Activated naive CD8-positive, alpha-beta T cell (primary cell): ENCODE data around the gene GSTO2.
A peak's percentile ranks its signal among the peaks of the same experiment; 100 is the strongest.

Source experiments
- H3K27ac Mint-ChIP-seq: one replicate; pipeline ENCODE4 v1.8.0; 2021; ENCODE audit warnings: mixed read lengths
- H3K27me3 Mint-ChIP-seq: one replicate; pipeline ENCODE4 v1.8.0; 2021; ENCODE audit warnings: mixed read lengths
- H3K36me3 Mint-ChIP-seq: one replicate; pipeline ENCODE4 v1.8.0; 2021; ENCODE audit warnings: mixed read lengths
- H3K4me1 Mint-ChIP-seq: one replicate; pipeline ENCODE4 v1.8.0; 2021; ENCODE audit warnings: low read depth, mixed read lengths
- H3K4me3 Mint-ChIP-seq: one replicate; pipeline ENCODE4 v1.8.0; 2021; ENCODE audit warnings: mild to moderate bottlenecking, mixed read lengths
- H3K9me3 Mint-ChIP-seq: one replicate; pipeline ENCODE4 v1.8.0; 2021; ENCODE audit warnings: low read depth, mixed read lengths

GSTO2 gene

DNA sequence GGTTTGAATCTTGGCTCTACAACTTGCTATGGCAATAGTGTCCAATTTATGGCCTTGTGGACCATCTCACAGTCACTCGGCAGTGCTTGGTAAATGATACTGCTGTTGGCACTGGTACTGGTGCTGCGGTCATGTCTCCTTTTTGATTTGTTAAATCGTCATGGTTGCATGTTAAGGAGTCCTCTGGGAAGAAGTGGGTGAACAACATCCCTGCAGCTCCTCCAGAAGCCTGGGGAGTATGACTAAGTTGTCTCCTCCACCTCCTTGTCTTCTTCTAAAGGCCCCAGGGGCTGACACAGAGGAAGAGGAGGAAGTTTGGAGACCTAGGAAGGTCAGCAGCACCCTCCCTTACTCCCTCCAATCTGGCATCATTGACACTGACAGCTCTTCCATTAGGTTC is 60.8 kb downstream of the GSTO2 start:
- Mint-ChIP-seq H3K9me3 (no peaks in the 10 kb centered on the region), H3K27me3 (no peaks in the 10 kb centered on the region), H3K4me3 (peak overlapping the region; percentile 83), H3K4me1 (peaks cover 99% of the 10 kb centered on the region), H3K36me3 (peaks cover 2% of the 10 kb centered on the region), H3K27ac (peak overlapping the region; percentile 88)

DNA sequence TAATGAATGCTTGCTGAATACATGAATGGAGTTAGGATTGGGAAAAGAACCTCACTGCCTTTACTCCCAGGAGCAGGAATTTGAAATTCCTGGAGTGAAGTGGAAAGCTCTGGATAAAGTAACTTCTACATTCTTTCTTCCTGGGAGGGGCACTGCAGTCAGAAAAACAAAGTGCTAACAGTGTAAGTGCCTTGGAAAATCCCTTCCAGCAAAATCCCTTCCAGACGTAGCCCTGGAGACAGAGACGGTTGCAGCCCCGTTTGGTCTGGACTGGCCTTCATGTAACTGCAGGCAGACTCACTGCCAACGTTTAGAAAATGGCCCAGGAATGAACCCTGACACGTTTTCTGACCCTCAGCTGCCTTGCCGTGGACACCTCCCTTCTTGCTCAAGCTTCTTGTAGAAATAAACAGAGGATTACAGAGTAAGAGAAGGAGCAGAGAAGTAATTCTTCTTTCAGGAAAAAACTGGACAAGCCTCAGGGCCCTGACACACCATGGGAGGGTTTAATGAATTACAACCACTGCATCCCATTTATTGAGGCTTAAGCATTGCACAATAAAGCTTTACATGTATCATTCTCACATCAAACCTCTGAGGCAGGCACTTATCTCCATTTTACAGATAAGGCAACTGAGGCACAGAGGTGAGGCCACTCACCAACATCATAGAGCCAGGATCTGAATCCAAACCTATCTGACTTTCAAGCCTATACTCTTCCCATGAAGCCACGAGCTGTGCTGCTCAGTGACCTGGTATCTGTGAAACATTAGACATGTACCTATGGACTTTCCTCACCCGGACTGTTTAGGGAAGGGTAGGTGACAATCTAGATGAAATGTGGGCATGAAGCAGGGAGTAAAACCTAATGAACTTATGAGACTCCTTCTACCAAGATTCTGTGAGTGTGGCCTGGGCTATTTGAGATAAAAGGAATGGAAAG is 61.5 kb downstream of the GSTO2 start:
- peaks cover 99% of the 10 kb centered on the region for H3K4me1 Mint-ChIP-seq

DNA sequence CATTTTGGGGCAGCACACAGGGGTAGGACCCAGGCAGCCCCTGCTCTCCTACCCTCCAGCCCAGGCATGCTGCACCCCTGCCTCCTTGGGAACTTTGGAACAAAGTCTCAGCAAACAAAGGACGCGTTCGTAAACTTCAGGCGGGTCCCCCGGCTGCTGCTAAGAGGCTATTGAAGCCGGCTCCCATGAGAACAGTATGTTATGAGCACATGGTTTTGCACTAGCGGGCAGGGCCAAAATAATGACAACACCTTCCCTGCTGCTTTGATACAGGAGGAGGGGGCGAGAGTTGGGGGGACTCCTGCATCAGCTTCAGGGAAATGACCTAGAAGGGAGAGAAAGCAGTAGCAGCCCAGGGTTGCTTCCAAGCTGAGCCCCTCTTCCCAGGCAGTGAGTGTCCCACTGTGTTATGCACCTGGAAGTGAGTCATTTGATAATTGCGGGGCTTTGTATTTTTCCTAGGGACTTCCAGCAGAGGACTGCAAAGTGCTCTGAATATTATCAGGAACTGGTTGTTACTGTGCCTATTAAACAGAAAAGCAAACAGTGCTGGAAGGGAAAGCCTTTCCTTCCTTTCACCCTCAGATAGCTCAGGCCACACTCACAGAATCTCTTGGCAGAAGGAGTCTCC is 62.3 kb downstream of the GSTO2 start:
- Mint-ChIP-seq H3K4me1 (peaks cover 99% of the 10 kb centered on the region), H3K27ac (peak overlapping the region; percentile 84), H3K4me3 (no peak overlapping the region), H3K36me3 (peaks cover 3% of the 10 kb centered on the region), H3K9me3 (no peaks in the 10 kb centered on the region), H3K27me3 (no peaks in the 10 kb centered on the region)

More for the DNA sequence above, 61.5 kb downstream of the GSTO2 start:
- no peaks in the 10 kb centered on the region for H3K27me3 Mint-ChIP-seq
- H3K9me3 Mint-ChIP-seq: no peaks in the 10 kb centered on the region
- peaks cover under 1% of the 10 kb centered on the region for H3K36me3 Mint-ChIP-seq
- H3K4me3 Mint-ChIP-seq: peak overlapping the region; percentile 83
- peak overlapping the region; percentile 88 for H3K27ac Mint-ChIP-seq

DNA sequence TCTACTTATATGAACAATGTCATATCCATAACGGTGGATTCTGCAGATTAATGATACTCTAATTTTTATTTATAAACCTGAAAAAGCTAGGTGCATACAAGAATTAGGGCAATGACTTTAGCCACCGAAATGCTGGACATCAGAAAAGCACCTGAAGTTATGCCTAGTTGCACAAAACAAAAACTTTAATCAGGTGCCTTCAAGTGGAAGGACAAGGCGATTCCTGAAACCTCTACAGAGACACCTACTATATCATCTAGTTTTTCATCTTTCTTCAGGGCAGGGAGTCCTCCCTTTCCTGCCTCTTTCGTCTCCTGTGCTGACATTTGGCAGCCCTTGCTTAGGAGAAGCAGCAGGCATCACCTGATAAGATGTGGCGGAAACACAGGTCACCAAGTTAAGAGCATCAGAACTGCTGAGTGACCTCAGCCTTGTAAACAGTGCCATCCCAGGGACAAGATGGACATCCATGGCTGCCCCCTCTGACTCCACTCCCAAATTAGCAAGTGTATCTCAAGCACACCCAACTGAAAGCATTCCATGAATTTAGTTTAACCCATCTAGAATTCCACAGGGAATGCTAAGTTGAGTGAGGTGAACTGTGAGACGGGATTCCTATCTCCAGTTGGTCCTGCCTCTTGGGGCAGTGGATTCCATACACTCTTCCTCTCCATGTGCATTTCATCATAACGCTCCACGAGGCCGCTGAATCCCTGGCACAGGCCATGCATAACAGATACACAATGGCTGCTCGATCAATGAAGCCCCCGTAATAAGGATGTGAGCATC is 63.5 kb downstream of the GSTO2 start:
- Mint-ChIP-seq H3K9me3 (no peaks in the 10 kb centered on the region), H3K4me1 (peaks cover 95% of the 10 kb centered on the region), H3K27ac (peak overlapping the region; percentile 72), H3K4me3 (peak overlapping the region; percentile 68), H3K27me3 (no peaks in the 10 kb centered on the region), H3K36me3 (peaks cover 3% of the 10 kb centered on the region)

DNA sequence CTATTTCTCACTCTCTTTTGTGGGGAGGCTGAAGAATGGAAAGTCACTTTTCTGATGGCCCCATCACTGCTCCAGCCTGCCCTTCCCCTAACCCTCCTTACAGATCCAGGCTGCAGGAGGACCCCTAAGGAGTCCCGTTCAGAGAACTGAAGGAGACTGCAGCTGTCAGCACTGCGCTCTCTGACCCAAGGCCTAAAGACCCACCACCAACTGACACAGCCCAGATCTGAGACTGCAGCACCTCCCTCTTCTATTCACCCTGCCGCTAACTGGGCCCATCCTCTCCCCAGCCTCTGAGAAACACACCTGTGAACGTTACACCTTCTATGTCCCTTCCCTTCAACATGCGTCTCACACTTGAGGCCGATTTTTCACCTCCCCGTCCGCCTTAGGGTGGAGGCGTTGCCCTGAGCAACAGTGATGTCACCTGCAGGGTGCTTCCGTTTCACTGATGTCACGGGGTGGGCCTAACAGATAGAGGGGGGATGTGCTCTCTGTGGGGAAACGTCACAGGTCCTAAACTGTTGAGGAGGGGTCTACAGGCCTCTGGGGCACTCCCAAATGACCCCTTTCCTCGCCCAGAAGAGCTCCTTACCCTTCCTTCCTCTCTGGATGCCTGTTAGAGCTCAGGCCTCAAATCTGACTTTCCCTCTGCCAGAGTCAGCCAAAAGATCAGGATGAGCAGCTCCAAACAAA is 64.2 kb downstream of the GSTO2 start:
- peaks cover 88% of the 10 kb centered on the region for H3K4me1 Mint-ChIP-seq
- no peaks in the 10 kb centered on the region for H3K9me3 Mint-ChIP-seq
- peak overlapping the region; percentile 72 for H3K27ac Mint-ChIP-seq
- peaks cover 3% of the 10 kb centered on the region for H3K36me3 Mint-ChIP-seq
- H3K4me3 Mint-ChIP-seq: peak overlapping the region; percentile 68
- H3K27me3 Mint-ChIP-seq: no peaks in the 10 kb centered on the region

DNA sequence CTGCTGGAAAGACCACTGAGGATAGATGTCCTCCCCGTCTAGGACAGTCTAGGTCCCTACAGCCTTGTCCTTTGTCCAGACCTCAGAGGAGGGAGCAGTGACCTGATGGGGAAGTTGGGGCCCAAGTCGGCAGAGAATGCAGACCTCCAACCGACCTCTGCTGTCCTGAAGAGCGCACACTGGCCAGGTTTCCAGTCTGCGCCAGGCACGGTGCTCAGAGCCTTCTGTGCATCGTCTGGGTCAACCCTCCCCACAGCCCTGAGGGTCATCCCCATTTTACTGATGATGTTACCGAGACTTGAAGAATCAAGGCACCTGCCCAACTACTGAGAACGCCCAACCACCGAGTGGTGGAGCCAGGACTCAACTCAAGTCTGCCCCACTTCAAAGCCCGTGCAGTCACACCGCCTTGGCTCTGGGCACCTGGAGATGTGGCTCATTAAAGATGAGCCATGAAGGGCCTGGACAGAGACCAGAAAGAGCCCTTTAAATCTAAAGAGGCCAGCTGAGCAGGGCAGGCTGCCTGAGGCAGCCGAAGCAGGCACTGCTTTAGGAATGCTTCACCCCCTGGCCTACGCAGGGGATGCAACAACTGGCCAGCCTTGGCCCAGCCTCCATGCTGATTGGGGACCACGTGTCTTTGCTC is 64.9 kb downstream of the GSTO2 start:
- no peaks in the 10 kb centered on the region for H3K9me3 Mint-ChIP-seq
- peaks cover 3% of the 10 kb centered on the region for H3K36me3 Mint-ChIP-seq
- H3K27ac Mint-ChIP-seq: peak overlapping the region; percentile 72
- H3K4me1 Mint-ChIP-seq: peaks cover 83% of the 10 kb centered on the region
- no peaks in the 10 kb centered on the region for H3K27me3 Mint-ChIP-seq
- peak overlapping the region; percentile 68 for H3K4me3 Mint-ChIP-seq

DNA sequence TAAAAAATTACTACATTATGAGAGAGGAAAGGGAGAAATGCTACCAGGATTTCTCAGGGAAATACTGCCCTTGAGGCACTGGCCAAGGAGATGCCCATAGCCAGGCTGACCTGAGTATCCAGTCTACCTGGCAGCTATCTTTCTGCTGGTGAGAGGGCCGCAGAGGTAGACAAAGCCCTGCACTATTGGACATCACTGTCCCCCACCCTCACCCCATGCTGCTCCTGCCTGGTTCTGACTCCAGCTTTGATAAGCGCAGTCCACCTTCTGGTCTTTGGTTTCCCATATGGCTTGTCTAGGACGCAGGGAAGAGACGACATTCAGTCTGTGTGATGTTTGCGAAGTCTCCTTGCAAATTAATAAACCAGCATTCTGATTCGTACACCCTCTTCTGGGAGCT is 65.6 kb downstream of the GSTO2 start:
- H3K4me1 Mint-ChIP-seq: peaks cover 83% of the 10 kb centered on the region
- peak overlapping the region; percentile 38 for H3K4me3 Mint-ChIP-seq
- peaks cover 3% of the 10 kb centered on the region for H3K36me3 Mint-ChIP-seq
- no peaks in the 10 kb centered on the region for H3K27me3 Mint-ChIP-seq
- H3K9me3 Mint-ChIP-seq: no peaks in the 10 kb centered on the region
- H3K27ac Mint-ChIP-seq: peak overlapping the region; percentile 72

DNA sequence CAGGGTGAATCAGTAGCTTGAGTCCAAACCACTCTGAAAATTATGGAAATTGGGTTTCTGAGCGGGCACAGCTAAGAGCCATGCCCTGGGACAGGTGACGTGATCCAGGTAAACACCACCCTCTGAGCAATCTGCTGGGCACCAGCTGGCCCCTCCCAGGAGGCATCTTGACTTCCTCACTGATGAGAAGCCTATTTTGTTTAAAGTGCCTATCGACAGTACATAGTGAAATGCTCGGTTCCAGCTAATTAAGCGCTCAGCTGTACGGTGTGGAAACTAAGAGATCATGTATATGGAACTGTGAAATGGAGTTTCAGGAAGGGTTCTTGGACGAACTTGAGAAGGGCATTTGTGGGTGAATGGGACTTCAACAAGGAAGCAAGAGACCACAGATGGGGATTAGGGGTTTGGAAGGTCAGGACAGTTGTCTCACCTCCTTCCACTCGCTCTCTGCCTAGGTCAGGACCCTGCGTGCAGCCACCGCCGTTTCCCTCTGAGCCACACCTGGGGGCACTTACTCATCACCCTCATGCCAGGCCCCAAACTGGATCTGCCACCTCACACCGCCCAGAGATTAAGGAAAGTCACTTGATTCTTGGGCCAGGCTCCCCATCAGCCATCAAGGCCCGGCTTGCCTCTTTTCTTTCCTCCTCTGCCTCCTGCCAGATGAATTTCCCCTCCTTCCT is 66.1 kb downstream of the GSTO2 start:
- Mint-ChIP-seq H3K4me3 (peak overlapping the region; percentile 96), H3K36me3 (peaks cover 3% of the 10 kb centered on the region), H3K27ac (peak overlapping the region; percentile 72), H3K9me3 (no peaks in the 10 kb centered on the region), H3K27me3 (no peaks in the 10 kb centered on the region), H3K4me1 (peaks cover 81% of the 10 kb centered on the region)

DNA sequence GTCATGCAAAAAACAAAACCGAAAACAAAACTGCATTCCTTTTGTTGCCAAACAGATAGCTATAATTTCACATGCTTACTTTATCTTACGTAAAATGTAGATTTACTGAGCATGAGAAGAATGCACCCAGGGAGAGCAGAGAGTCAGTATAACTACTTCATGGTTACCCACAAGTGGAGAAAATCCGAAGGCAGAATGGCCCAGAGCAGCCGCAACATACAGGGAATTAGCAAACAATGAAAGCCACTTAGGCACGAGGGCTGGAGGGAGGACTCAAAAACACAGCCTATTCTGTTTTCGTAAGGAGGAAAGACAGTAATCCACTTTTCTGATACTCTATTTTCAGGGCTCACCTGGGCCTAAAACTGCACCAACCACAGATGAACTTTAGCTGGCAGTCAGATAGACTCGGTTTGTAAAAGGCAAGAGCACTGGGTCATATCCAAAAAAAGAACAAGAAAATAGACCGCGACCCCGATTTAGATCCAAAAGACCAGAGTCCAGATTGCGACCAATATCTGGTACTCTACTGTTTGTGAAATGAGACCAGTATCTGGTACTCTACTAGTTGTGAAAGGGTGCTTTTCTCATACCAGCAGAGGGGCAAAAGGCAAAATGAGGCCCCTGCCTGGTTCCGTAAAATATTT is 68.0 kb downstream of the GSTO2 start:
- Mint-ChIP-seq H3K27ac (peak overlapping the region; percentile 91), H3K4me1 (peaks cover 66% of the 10 kb centered on the region), H3K9me3 (no peaks in the 10 kb centered on the region), H3K36me3 (peaks cover 3% of the 10 kb centered on the region), H3K4me3 (peak overlapping the region; percentile 96), H3K27me3 (no peaks in the 10 kb centered on the region)

DNA sequence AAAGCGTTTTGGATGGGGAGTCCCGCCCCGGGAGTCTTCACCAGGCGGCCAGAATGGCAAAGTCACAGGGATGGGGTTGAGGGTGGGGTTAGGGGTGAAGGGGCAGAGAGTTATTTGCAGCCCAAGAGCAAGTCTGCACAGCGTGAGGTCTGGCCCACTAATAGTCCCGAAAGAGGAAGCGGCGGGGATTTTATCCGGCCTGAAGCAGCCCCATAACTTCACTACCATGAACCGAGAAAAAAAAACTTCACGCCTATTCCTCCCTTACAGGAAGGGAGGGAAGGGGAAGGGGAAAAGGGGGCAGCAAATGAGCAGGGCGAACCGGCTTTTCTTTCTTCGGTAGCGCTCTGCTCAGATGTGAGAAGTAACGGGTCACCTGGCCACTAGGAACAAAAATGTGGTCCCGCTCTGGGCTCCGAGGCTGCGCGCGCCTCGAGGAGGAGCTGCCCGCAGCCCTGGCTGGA is 68.6 kb downstream of the GSTO2 start:
- peaks cover 3% of the 10 kb centered on the region for H3K36me3 Mint-ChIP-seq
- H3K4me3 Mint-ChIP-seq: peak overlapping the region; percentile 96
- no peaks in the 10 kb centered on the region for H3K9me3 Mint-ChIP-seq
- H3K4me1 Mint-ChIP-seq: peaks cover 61% of the 10 kb centered on the region
- H3K27me3 Mint-ChIP-seq: no peaks in the 10 kb centered on the region
- H3K27ac Mint-ChIP-seq: peak overlapping the region; percentile 91

DNA sequence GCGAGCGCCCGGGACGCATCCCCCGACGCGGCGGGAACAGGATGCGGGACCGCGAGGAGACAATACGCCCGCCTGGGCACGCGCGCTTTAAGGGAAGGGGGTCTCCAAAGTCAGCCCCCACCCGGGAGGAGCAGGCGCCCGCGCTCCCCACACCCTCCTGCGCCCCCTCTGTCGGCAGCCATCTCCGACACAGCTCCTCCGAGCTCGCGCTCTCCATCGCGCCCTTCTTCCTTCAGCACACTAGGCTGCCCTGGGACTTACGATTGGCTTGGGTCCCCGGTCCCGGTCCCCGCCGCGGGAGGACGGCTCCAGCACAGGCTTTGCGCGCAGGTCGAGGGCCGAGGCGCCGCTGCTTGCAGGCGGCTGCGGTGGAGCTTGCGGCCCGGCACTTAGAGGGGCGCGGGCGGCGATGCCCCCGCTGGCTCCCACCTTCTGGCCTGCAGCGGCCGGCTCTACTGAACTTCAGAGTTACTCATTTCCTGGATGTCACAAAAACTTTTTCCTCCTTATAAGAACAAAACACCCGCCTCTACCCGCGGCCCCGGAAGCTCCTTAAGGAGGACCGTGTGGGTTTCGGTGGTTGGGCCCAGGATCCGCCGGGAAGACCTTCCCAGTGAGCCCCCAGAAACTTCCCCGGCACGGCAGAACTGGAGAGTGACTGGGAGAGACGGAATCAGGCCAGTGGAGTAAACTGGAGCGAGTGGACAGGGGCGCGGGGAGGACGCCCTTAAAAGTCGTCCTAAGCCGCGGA is 69.2 kb downstream of the GSTO2 start, which contains the start of gene ITPRIP:
Gene ITPRIP (minus strand): TSS at position 481 of the 751 bp plus-strand sequence. CDS start 22,414 bp downstream, outside the sequence.
- H3K4me3 Mint-ChIP-seq: peak within 1 kb of the TSS; percentile 96
- peaks cover 55% of the 10 kb centered on the region for H3K4me1 Mint-ChIP-seq
- no peaks in the 10 kb centered on the region for H3K9me3 Mint-ChIP-seq
- peak within 1 kb of the TSS; percentile 100 for H3K27ac Mint-ChIP-seq
- H3K36me3 Mint-ChIP-seq: peaks cover 3% of the 10 kb centered on the region
- no peaks in the 10 kb centered on the region for H3K27me3 Mint-ChIP-seq

DNA sequence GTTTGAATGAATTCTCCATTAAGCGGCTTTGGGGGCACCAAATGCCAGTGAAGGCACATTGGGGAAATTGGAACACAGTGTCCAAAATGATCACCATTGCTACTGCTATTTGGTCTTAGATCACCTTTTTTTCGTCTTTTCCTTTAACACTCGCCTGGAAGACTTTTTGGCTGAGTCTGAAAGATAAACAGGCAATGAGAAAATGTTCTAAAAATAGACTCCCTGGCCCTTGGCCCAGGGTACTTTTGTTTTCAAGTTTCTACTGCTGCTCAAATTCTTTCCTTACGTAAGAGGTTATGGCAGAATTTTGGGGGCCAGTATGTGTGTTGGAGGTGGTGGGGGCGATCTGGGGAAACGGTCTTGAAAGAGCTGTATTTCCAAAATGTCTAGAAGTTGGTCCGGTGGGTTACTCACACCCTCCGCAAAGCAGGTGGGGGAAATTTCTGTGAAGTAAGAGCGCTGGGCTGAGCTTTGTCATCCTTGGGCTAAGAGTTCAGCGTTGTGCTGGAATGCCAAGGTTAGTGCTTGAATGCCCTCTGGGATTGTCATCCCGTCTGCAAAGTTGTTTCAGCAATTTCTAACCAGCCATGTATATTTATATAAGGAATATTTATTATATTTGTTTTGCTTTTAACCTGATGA is 70.6 kb downstream of the GSTO2 start:
- Mint-ChIP-seq H3K9me3 (no peaks in the 10 kb centered on the region), H3K27ac (peak overlapping the region; percentile 100), H3K4me1 (peaks cover 41% of the 10 kb centered on the region), H3K36me3 (peaks cover 3% of the 10 kb centered on the region), H3K4me3 (peak overlapping the region; percentile 96), H3K27me3 (no peaks in the 10 kb centered on the region)
